Glutamatergic neuron (in vitro differentiated cells): ENCODE results near the gene DCTN2. TPM values are rescaled to one million over a fixed set of nuclear protein-coding genes. Genes with fewer than 3 reads are reported as not detected.

Source experiments
- DNase-seq: peaks from one replicate; pipeline ENCODE4 v3.0.0; 2022
- H3K27ac Mint-ChIP-seq: one replicate; pipeline ENCODE4 v1.8.0; 2020; ENCODE audit warnings: mild to moderate bottlenecking, mixed read lengths, inconsistent platforms; ENCODE audit not compliant: unreplicated experiment
- H3K27me3 Mint-ChIP-seq: one replicate; pipeline ENCODE4 v1.8.0; 2020; ENCODE audit warnings: mild to moderate bottlenecking, moderate library complexity, mixed read lengths, inconsistent platforms; ENCODE audit not compliant: unreplicated experiment
- H3K36me3 Mint-ChIP-seq: one replicate; pipeline ENCODE4 v1.8.0; 2020; ENCODE audit warnings: mild to moderate bottlenecking, mixed read lengths, inconsistent platforms; ENCODE audit not compliant: unreplicated experiment
- H3K4me1 Mint-ChIP-seq: one replicate; pipeline ENCODE4 v1.8.0; 2020; ENCODE audit warnings: mild to moderate bottlenecking, low read depth, mixed read lengths, inconsistent platforms; ENCODE audit not compliant: unreplicated experiment
- H3K4me3 Mint-ChIP-seq: one replicate; pipeline ENCODE4 v1.8.0; 2020; ENCODE audit warnings: mild to moderate bottlenecking, mixed read lengths, inconsistent platforms; ENCODE audit not compliant: unreplicated experiment
- H3K9me3 Mint-ChIP-seq: one replicate; pipeline ENCODE4 v1.8.0; 2020; ENCODE audit warnings: mild to moderate bottlenecking, moderate library complexity, mixed read lengths, inconsistent platforms; ENCODE audit not compliant: unreplicated experiment
- total RNA-seq: library from RNA; stranded (reverse); fragmentation: NEBNext Ultra II Directional; extraction: Animal tissue kit (Norgen Biotek cat#: 25700); gene quantifications from one replicate; pipeline ENCODE4 v1.2.1, GENCODE V29; 2021; ENCODE audit not compliant: unreplicated experiment
- TF ChIP-seq, protein P1 (sequence below): fragments of 200-600 bp; sonication (generic); IDR thresholded peaks from one replicate; pipeline ENCODE4 v1.5.0; 2021; ENCODE audit not compliant: partially characterized antibody, unreplicated experiment

The DCTN2 gene
- total RNA-seq, 1 donor from 2014 or later = 484 TPM

- H3K4me1 Mint-ChIP-seq = peaks cover 8% of the 10 kb centered on the region
- H3K9me3 Mint-ChIP-seq = peaks cover 3% of the 10 kb centered on the region
- H3K27me3 Mint-ChIP-seq = peaks cover 1% of the 10 kb centered on the region
- no peak overlapping the region for H3K4me3 Mint-ChIP-seq
- no peak for DNase-seq
- H3K36me3 Mint-ChIP-seq = peaks cover 16% of the 10 kb centered on the region
- TF ChIP-seq, protein P1, sequence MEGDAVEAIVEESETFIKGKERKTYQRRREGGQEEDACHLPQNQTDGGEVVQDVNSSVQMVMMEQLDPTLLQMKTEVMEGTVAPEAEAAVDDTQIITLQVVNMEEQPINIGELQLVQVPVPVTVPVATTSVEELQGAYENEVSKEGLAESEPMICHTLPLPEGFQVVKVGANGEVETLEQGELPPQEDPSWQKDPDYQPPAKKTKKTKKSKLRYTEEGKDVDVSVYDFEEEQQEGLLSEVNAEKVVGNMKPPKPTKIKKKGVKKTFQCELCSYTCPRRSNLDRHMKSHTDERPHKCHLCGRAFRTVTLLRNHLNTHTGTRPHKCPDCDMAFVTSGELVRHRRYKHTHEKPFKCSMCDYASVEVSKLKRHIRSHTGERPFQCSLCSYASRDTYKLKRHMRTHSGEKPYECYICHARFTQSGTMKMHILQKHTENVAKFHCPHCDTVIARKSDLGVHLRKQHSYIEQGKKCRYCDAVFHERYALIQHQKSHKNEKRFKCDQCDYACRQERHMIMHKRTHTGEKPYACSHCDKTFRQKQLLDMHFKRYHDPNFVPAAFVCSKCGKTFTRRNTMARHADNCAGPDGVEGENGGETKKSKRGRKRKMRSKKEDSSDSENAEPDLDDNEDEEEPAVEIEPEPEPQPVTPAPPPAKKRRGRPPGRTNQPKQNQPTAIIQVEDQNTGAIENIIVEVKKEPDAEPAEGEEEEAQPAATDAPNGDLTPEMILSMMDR = no peak
- no peak overlapping the region for H3K27ac Mint-ChIP-seq
These were observed 13.5 kb upstream of the DCTN2 start for GRCh38 chr12:57560516-57560915.

DNA sequence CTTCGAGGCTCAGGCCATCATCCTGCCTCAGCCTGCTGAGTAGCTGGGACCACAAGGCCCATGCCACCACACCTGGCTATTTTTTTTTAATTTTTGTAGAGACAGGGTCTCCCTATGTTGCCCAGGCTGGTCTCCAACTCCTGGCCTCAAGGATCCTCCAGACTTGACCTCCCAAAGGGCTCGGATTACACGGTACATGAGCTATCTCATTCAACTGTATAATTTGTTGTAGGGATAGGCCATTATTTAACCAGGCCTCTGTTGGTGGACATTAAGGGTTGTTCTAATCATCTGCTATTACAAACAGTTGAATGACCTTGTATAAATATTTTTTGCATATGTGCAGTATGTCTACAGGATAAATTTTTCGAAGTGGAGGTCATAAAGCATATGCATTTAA, 11.9 kb upstream of the DCTN2 start:
- Mint-ChIP-seq H3K27ac (no peak overlapping the region), H3K27me3 (peaks cover 3% of the 10 kb centered on the region), H3K4me3 (no peak overlapping the region), H3K36me3 (peaks cover 7% of the 10 kb centered on the region), H3K9me3 (peaks cover 5% of the 10 kb centered on the region), H3K4me1 (peaks cover 20% of the 10 kb centered on the region)
- no peak for DNase-seq
- TF ChIP-seq, protein P1 = no peak

DNA sequence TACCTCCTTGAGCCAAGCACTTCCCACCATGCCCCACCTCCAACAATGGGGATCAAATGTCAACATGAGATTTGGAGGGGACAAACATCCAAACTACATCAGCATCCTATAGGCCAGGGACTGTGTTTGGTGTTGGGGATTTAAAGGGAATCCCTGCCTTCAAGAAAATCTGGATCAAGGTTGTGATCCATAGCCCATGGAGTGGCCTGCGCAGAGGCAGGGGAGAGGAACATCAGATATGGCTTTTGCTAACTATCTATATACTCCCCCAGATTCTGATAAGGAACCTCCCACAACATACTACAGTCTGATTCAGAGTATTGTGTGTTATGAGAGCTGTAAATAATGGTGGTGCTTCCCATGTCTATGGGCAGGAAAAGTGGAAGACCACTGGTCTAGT, 7.9 kb upstream of the DCTN2 start:
- Mint-ChIP-seq H3K4me3 (peak overlapping the region; percentile 97), H3K4me1 (peaks cover 34% of the 10 kb centered on the region), H3K9me3 (peaks cover 12% of the 10 kb centered on the region), H3K27me3 (peaks cover 19% of the 10 kb centered on the region), H3K27ac (peak overlapping the region; percentile 17), H3K36me3 (no peaks in the 10 kb centered on the region)
- TF ChIP-seq, protein P1 = no peak
- DNase-seq = no peak

- H3K27ac Mint-ChIP-seq = no peak overlapping the region
- DNase-seq = no peak
- H3K4me1 Mint-ChIP-seq = peaks cover 34% of the 10 kb centered on the region
- peak overlapping the region; percentile 97 for H3K4me3 Mint-ChIP-seq
- H3K9me3 Mint-ChIP-seq = peaks cover 12% of the 10 kb centered on the region
- TF ChIP-seq, protein P1 = no peak
- H3K36me3 Mint-ChIP-seq = no peaks in the 10 kb centered on the region
- peaks cover 20% of the 10 kb centered on the region for H3K27me3 Mint-ChIP-seq
These were observed 7.5 kb upstream of the DCTN2 start for GRCh38 chr12:57554453-57554852.

DNA sequence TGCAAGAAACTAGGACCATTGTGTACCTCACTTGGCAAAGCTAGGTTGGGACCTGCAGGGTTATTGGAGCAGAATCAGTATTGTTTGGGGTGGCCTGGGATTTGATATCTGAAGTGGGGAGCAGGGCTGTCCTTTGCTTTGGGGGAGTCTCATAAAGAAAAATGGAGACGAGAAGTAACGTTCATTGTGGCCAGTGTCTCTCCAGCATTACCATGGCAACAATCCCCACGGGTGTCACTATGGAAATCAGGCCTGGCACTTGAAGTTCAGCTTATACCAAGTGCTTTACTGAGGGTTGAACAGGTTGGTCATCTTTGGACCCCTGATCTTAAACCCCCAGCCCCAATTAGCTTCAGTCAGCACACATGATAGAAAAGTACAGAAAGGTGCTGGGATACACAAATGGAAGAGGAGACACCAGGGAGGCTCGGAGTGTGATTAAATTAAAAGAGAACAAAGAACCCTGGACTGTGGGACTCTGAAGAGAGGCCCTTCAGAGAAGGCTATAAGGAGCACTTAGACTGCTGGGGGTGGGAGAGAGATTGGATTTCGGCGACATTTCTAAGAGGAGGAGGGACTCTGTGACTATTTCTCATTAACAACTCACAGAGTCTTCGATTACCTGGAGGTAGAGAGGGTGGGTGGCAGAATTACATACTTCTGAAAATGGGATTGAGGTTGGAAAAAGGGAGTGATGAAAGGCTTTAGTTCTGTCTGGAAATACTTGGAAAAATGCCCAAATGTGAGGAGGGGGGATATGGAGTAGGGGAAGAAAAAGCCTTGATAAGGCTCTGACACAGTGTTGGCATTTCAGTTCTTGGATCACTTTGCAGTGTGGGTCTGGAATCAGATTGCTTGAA, 6.6 kb upstream of the DCTN2 start:
- peak; percentile 84 for DNase-seq
- Mint-ChIP-seq H3K27me3 (peaks cover 24% of the 10 kb centered on the region), H3K27ac (peak overlapping the region; percentile 74), H3K36me3 (no peaks in the 10 kb centered on the region), H3K4me3 (peak overlapping the region; percentile 97), H3K4me1 (peaks cover 38% of the 10 kb centered on the region), H3K9me3 (peaks cover 12% of the 10 kb centered on the region)
- TF ChIP-seq, protein P1 = no peak
